Measurements from ENCODE around the gene DENND5A. TPM values are rescaled to one million over a fixed set of nuclear protein-coding genes. Genes with fewer than 3 reads are reported as not detected.

Gene DENND5A
- total and polyA plus RNA-seq, 8 donors = 65.7 to 106 (median 96.7) TPM

GRCh38 chr11:9153651-9154050, 111.5 kb downstream of the DENND5A start:
- ATAC-seq (no peak), DNase-seq (no peak)
- TF ChIP-seq CTCF (IDR thresholded peaks at IDR 0.05) = no peak
- Histone ChIP-seq H3K4me3 (no peak overlapping the region), H3K4me1 (peaks cover 0 to under 1% of the 10 kb centered on the region in 2 donors), H3K9me3 (no peaks in the 10 kb centered on the region), H3K36me3 (peaks cover 0 to 85% of the 10 kb centered on the region in 2 donors), H3K27me3 (no peaks in the 10 kb centered on the region), H3K27ac (no peak overlapping the region)
- intact Hi-C loops (cut with DNase I) = no loop called here

GRCh38 chr11:9151631-9152030, 113.5 kb downstream of the DENND5A start:
- ATAC-seq (no peak), DNase-seq (no peak)
- no peaks in the 10 kb centered on the region for H3K4me1 ChIP-seq
- H3K27me3 ChIP-seq = no peaks in the 10 kb centered on the region
- H3K27ac ChIP-seq = no peak overlapping the region
- no peak for TF ChIP-seq CTCF (IDR thresholded peaks at IDR 0.05)
- no peak overlapping the region for H3K4me3 ChIP-seq
- H3K9me3 ChIP-seq = no peaks in the 10 kb centered on the region
- H3K36me3 ChIP-seq = peaks cover 0 to 90% of the 10 kb centered on the region in 2 donors
- intact Hi-C loops (cut with DNase I) = no loop called here

- H3K4me1 ChIP-seq = no peaks in the 10 kb centered on the region
- intact Hi-C loops (cut with DNase I) = no loop called here
- no peak for TF ChIP-seq CTCF (IDR thresholded peaks at IDR 0.05)
These were observed 114.2 kb downstream of the DENND5A start for GRCh38 chr11:9150926-9151325.

GRCh38 chr11:9150501-9150900, 114.6 kb downstream of the DENND5A start:
- intact Hi-C loops (cut with DNase I) = no loop called here
- H3K4me3 ChIP-seq = no peak overlapping the region
- ATAC-seq (no peak), DNase-seq (no peak)
- peaks cover 0 to 91% of the 10 kb centered on the region in 2 donors for H3K36me3 ChIP-seq
- H3K4me1 ChIP-seq = no peaks in the 10 kb centered on the region
- H3K27me3 ChIP-seq = no peaks in the 10 kb centered on the region
- no peak overlapping the region for H3K27ac ChIP-seq
- no peak for TF ChIP-seq CTCF (IDR thresholded peaks at IDR 0.05)
- no peaks in the 10 kb centered on the region for H3K9me3 ChIP-seq

More at GRCh38 chr11:9150926-9151325, 114.2 kb downstream of the DENND5A start:
- Histone ChIP-seq H3K36me3 (peaks cover 0 to 91% of the 10 kb centered on the region in 2 donors), H3K4me3 (no peak overlapping the region), H3K9me3 (no peaks in the 10 kb centered on the region), H3K27ac (no peak overlapping the region), H3K27me3 (no peaks in the 10 kb centered on the region)
- DNase-seq (no peak), ATAC-seq (no peak)

GRCh38 chr11:9148727-9149126, 116.4 kb downstream of the DENND5A start:
- Histone ChIP-seq H3K4me3 (no peak overlapping the region), H3K9me3 (no peaks in the 10 kb centered on the region), H3K4me1 (no peaks in the 10 kb centered on the region), H3K27me3 (no peaks in the 10 kb centered on the region), H3K27ac (no peak overlapping the region), H3K36me3 (peaks cover 0 to 94% of the 10 kb centered on the region in 2 donors)
- no peak for TF ChIP-seq CTCF (IDR thresholded peaks at IDR 0.05)
- intact Hi-C loops (cut with DNase I) = no loop called here
- ATAC-seq = no peak
- no peak for DNase-seq
